HUDEP-2 (cell line): Measurements from ENCODE around the gene CRADD.
A peak's percentile ranks its signal among the peaks of the same experiment; 100 is the strongest.

Source experiments
- DNase-seq, 76 experiments: peaks; one replicate each; lab custom pipeline; 2025; ENCODE audit not compliant: unreplicated experiment in 76 of 76; lab: John Stamatoyannopoulos, UW

Gene CRADD

DNA sequence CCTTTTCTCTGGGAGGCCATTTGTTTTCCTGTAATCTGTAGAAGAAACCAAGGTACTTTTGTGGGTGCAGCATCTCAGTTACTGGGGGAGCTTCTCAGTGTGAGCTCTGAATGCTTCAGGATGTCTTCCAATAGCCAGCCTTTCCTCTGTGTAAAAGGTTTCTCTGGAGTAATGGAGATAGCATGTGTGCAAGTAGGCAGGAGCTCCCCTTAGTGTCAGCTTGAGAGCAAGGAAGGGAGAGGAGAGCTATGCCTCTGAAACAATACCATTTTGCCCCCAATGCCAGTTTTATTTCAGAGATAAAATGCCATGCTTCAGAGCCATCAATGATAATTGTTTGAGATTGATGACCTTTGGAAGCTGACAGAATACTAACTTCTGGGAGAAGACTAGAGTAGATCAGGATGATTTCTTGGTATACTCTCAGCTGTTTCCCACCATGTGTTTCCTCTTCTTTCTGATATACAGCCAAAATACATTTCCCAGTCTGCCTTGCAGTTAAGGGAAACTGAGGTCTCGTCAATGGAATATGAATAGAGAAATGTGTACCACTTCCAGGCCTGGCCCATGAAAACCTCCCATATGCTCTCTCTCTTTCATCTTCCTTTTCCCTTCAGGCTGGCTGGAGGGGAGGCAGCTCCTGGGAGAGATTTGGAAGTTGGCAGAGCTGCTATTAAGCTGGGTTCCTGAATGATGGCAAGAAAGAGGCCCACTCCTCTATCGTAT, 125.7 kb downstream of the CRADD start:
- DNase-seq = no peak

DNA sequence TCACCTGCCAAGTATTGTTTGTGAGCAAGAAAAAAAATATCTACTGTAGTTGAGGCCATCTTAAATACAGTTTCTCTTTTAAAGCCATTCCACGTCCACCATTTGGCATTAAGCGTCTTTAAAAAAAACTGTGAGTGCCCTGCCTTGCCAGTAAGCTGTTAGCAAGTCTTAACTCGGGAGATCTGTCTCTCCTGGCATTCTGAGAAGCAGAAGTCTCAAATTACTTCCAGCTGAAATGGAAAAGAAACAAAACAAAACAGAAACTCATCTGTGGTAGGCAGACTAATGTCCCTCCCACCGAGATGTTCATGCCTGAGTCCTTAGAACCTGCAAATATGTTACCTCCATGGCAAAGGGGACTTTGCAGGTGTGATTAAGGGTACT, 126.2 kb downstream of the CRADD start:
- DNase-seq = no peak

GRCh38 chr12:93804392-93805179, 127.4 kb downstream of the CRADD start:
- DNase-seq = no peak

- DNase-seq = no peak
These were observed 128.6 kb downstream of the CRADD start for GRCh38 chr12:93805736-93806141.

- DNase-seq = no peak
These were observed 130.2 kb downstream of the CRADD start for GRCh38 chr12:93807354-93807753.

GRCh38 chr12:93808169-93808899, 131.2 kb downstream of the CRADD start:
- peak in 1 of 76 experiments; percentile 9 for DNase-seq

DNA sequence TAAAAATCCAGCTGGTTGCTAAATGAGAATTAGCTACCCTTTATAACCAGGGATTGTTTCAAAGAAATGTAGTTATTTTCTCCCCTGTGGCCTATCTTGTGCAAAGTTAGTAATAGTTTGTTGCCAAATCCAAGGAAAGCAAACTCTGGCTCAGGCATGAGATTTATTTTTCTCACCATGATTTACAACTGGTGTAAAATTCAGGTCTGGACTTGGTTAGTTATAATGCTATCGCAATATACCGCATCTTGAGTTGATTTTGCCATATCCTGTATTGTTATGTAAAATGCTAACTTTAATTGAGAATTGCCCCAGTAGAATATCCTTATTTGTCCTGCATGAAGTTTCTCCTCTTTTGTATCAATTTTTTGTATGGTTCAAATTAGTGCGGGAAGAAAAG, 135.5 kb downstream of the CRADD start:
- no peak for DNase-seq

DNA sequence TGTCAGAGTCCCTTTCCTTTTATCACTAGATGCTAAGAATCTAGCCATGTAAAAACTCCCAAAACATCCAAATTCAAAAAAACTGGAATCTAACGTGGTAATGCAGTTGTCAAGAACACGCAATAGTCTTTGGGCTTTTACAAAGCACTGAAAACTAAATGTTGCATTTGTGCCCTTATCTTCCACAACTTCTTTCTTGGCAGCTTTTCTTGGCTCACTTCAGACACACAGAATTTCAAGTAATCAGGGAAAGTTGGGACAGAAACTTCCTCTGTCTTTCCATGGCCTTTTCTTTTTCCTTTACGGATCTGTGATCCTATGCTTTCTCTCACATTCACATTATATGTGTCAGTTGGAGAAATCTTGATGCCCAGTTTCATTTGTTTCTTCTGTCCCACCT, 136.0 kb downstream of the CRADD start:
- DNase-seq = no peak

- peak in 1 of 76 experiments; percentile 25 for DNase-seq
These were observed 137.0 kb downstream of the CRADD start for GRCh38 chr12:93813972-93814821.

GRCh38 chr12:93818488-93819049, 141.4 kb downstream of the CRADD start:
- peak in 2 of 76 experiments; percentile 17 to 22 for DNase-seq

DNA sequence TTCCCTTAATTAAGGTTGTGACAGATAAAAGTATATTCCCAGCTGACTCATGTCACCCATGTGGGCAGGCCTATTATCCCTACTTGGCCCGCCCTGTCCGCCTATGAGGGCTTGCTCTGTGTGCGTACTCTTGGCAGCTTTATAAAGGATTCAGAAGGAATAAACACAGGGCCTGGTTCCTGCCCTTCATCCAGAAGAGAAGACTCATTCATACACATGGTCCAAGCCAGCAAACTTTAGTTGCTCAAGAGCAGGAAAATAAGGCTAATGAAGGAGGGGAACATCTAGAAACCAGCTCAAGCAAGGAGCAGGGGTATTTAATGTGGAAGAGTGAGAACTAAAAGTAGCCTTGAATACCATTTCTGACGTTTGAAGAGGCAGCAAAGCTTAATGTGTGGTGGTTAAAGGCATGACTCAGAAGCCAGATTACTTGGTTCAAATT, 141.9 kb downstream of the CRADD start:
- DNase-seq = no peak

- no peak for DNase-seq
These were observed 146.6 kb downstream of the CRADD start for GRCh38 chr12:93823616-93824391.

DNA sequence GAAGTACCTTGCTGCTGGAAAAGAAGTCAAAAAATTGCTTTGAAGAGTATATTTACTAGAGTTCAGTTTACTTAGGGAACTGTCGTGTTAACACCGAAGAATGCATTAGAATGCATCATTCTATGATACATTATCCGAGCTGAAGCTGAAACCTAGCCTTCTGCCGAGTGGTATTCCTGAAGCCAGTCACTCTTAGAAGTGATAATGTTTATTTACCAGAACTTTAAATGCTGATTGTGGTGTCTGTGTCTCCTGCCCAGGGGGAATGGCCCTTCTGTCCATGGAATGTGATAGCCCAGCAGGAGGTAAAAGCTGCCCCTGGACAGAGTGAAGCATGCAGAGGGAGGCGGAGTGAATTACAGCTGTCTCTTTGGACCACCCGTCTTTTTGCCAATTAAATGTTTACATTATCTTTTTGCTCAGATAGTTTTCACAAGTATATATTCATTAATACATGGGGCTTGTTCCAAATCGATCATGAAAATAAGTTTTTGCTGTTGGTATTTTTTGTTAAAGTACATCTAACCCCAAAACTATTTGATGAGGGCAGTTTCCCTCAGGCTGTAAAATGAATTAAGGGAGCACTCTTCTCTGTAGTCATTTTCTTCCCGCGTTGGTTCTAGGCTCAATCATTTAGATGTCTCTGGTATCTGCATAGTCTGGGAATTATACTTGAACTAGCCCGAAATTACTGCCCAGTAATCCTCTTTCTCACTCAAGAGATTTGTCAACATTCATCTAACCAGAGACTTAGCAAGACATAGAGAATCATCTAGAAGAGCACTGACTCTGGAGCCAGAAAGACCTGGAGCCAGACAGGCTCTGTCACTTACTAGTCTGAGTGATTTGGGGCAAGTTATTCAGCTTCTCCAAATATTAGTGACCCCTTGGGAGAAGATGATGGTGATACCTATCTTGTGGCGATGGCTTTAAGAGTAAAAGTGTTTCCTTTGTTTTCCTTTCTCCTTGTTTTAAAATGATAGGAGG, 147.6 kb downstream of the CRADD start:
- no peak for DNase-seq

DNA sequence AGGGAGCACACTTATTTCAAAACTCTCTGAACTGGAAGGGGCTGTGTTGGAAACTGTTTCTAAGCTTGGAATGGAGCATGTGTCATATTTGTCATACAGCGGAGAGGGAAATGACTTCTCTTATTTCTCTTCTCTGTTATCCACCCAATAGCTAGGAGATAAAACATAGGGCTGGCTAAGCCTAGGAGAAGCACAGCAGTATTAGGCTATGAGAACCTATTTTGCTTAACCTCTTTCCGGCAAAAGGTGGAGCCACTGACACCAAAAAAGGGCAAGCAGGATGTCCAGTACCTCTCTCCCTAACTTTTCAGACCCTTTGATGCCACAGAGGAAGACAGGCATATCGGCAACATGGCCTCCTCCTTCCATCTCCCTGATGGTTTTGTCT, 148.3 kb downstream of the CRADD start:
- DNase-seq = peak in 1 of 76 experiments; percentile 11

DNA sequence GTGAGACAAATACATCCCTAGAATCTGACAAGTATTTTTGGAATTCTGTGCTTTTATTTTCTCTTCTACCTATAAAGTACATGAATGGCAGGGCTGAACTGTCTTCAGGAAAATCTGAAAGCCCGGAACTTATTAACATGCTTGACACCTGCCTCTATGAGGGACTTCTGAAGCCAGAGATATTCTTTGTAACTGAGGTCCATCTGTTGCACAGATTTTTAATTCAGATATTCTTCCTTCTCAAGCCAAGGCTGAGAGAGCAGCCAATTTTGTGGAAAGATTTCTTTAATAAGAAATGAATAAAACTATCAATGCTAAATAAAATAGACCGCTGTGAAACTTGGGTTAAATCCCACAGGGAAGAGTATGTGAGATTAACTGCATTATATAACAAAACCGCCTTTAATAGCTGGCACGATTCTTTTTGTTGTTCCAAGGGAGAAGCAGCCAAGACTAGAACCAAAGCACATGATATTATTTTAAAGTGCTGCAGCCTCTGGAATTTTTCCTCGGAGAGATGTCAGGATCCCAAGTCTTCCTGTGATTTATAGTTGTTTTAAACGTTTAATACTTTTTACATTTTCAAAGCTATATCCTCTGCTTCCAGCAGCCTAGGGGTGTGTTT, 148.9 kb downstream of the CRADD start:
- no peak for DNase-seq

DNA sequence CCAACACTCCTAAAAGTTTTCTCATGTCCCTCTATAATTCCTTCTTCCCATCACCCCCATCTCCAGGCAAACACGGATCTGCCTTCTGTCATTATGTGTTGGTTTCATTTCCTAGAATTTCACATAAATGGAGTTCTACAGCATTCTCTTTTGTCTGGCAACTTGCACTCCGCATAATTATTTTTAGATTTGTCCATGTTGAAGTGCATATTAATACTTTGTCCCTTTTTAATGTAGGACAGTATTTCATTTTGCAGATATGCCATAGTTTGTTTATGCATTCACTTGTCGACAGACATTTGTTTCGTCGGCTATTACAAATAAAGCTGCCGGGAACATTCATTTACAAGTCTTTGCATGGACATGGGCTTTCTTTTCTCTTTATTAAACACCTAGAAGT, 150.0 kb downstream of the CRADD start:
- DNase-seq = no peak

DNA sequence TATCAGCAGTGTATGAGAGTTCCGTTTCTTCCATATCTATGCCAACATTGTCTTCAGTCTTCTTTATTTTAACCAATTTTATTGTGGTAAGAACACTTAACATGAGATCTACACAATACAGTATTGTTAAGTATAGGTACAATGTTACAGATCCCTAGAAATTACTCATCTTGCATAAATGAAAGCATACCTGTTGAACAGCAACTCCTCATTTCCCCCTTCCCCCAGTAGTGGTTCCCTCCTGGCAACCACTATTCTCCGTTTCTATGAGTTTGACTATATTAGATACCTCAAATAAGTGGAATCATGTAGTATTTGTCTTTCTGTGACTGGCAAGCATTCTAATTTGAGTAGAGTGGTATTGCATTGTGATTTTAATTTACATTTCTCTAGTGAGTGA, 150.5 kb downstream of the CRADD start:
- DNase-seq = no peak

GRCh38 chr12:93829016-93829415, 151.8 kb downstream of the CRADD start:
- DNase-seq = no peak
